GM23338 (cell line): ENCODE data around the gene FAAH. TPM values are rescaled to one million over a fixed set of nuclear protein-coding genes. Genes with fewer than 3 reads are reported as not detected.

ENCODE experiments used
- ATAC-seq: fragments of 200-7000 bp; cut with Tn5 transposase; 3 replicates; pipeline ENCODE4 v1.9.1; 2020
- DNase-seq: peaks from one replicate; pipeline ENCODE4 v3.0.0-alpha.2; 2015; ENCODE audit warnings: low spot score
- H2AFZ ChIP-seq: fragments of 200-600 bp; sonication (generic); 2 replicates; pipeline ENCODE4 v1.8.0; 2016; ENCODE audit warnings: antibody characterized with exemption, mild to moderate bottlenecking, moderate library complexity
- H3F3A ChIP-seq: fragments of 200-600 bp; sonication (generic); replicated peaks from 2 replicates; pipeline ENCODE4 v1.8.0; 2017; ENCODE audit warnings: antibody characterized with exemption, mixed run types, low read depth
- H3K27ac ChIP-seq: fragments of 200-600 bp; sonication (generic); 2 replicates; pipeline ENCODE4 v1.6.1; 2016; ENCODE audit warnings: low read depth
- H3K27me3 ChIP-seq: fragments of 200-600 bp; sonication (generic); 2 replicates; pipeline ENCODE4 v1.8.0; 2016; ENCODE audit warnings: mild to moderate bottlenecking, mixed run types, moderate library complexity; ENCODE audit not compliant: insufficient read depth
- H3K36me3 ChIP-seq: fragments of 200-600 bp; sonication (generic); 2 replicates; pipeline ENCODE4 v1.8.0; 2016; ENCODE audit warnings: mild to moderate bottlenecking; ENCODE audit not compliant: insufficient read depth
- H3K4me1 ChIP-seq: fragments of 200-600 bp; sonication (generic); 2 replicates; pipeline ENCODE4 v1.8.0; 2016; ENCODE audit warnings: mild to moderate bottlenecking, moderate library complexity; ENCODE audit not compliant: insufficient read depth
- H3K4me2 ChIP-seq: fragments of 200-600 bp; sonication (generic); 2 replicates; pipeline ENCODE4 v1.7.1; 2017; ENCODE audit warnings: mixed run types
- H3K4me3 ChIP-seq: fragments of 200-600 bp; sonication (generic); 2 replicates; pipeline ENCODE4 v1.6.1; 2016; ENCODE audit warnings: mixed run types
- H3K79me2 ChIP-seq: fragments of 200-600 bp; sonication (generic); replicated peaks from 2 replicates; pipeline ENCODE4 v1.8.0; 2017; ENCODE audit warnings: mild to moderate bottlenecking; ENCODE audit not compliant: insufficient read depth
- H3K9me2 ChIP-seq: fragments of 200-600 bp; sonication (generic); 2 replicates; pipeline ENCODE4 v1.8.0; 2017; ENCODE audit not compliant: insufficient read depth
- H4K20me1 ChIP-seq: fragments of 200-600 bp; sonication (generic); replicated peaks from 2 replicates; pipeline ENCODE4 v1.8.0; 2017; ENCODE audit warnings: mild to moderate bottlenecking; ENCODE audit not compliant: insufficient read depth
- H3K27ac Mint-ChIP-seq: 2 replicates; pipeline ENCODE4 v1.8.0; 2020; ENCODE audit warnings: inconsistent platforms, mild to moderate bottlenecking, moderate library complexity, mixed read lengths
- H3K27me3 Mint-ChIP-seq: 3 replicates; pipeline ENCODE4 v1.8.0; 2022; ENCODE audit warnings: low read depth, mild to moderate bottlenecking, moderate library complexity, mixed read lengths, inconsistent platforms; ENCODE audit not compliant: insufficient read depth, poor library complexity
- H3K36me3 Mint-ChIP-seq: 3 replicates; pipeline ENCODE4 v1.8.0; 2021; ENCODE audit warnings: low read depth, mild to moderate bottlenecking, inconsistent platforms, moderate library complexity, mixed read lengths
- H3K4me1 Mint-ChIP-seq: 3 replicates; pipeline ENCODE4 v1.8.0; 2020; ENCODE audit warnings: mild to moderate bottlenecking, inconsistent platforms, mixed read lengths
- H3K4me3 Mint-ChIP-seq: 3 replicates; pipeline ENCODE4 v1.8.0; 2021; ENCODE audit warnings: moderate library complexity, mild to moderate bottlenecking, inconsistent platforms, mixed read lengths
- H3K9me3 Mint-ChIP-seq: 3 replicates; pipeline ENCODE4 v1.8.0; 2020; ENCODE audit warnings: moderate library complexity, mild to moderate bottlenecking, inconsistent platforms, mixed read lengths
- EZH2phosphoT487 ChIP-seq: fragments of 200-600 bp; sonication (generic); IDR thresholded peaks from one replicate; pipeline ENCODE4 v1.8.1; 2018; ENCODE audit warnings: antibody characterized with exemption; ENCODE audit not compliant: unreplicated experiment
- NANOG ChIP-seq: IDR thresholded peaks from 2 replicates; pipeline ENCODE4 v1.6.1; 2016; ENCODE audit warnings: antibody characterized with exemption, borderline replicate concordance
- POLR2AphosphoS5 ChIP-seq: IDR thresholded peaks from 2 replicates; pipeline ENCODE4 v1.6.1; 2016; ENCODE audit warnings: antibody characterized with exemption, low read depth
- STAT1 ChIP-seq: IDR thresholded peaks from one replicate; pipeline ENCODE4 v1.6.1; 2016; ENCODE audit warnings: antibody characterized with exemption; ENCODE audit not compliant: unreplicated experiment
- ZNF331 ChIP-seq: fragments of 250-450 bp; sonication (Bioruptor Pico); IDR thresholded peaks from 2 replicates; pipeline ENCODE4 v1.5.0; 2020; ENCODE audit warnings: low read depth, mild to moderate bottlenecking, moderate library complexity
- ZNF462 ChIP-seq: fragments of 250-450 bp; sonication (Bioruptor Pico); IDR thresholded peaks from 2 replicates; pipeline ENCODE4 v1.5.0; 2020; ENCODE audit warnings: mild to moderate bottlenecking, moderate library complexity
- polyA plus RNA-seq: library from polyadenylated mRNA; unstranded; fragments of >200 nt; fragmentation: Nextera tagmentation; extraction: Ambion mirVana; gene quantifications from 2 replicates; pipeline ENCODE4 v1.2.1, GENCODE V29; 2016
- total RNA-seq: library from RNA; depleted of rRNA; stranded (reverse); fragments of >200 nt; shearing (Covaris generic); gene quantifications from 2 replicates; pipeline ENCODE4 v1.2.3, GENCODE V29; 2014

Gene FAAH
- total and polyA plus RNA-seq, 2 experiments from 2014 or later: 10.7 to 24.0 TPM

DNA sequence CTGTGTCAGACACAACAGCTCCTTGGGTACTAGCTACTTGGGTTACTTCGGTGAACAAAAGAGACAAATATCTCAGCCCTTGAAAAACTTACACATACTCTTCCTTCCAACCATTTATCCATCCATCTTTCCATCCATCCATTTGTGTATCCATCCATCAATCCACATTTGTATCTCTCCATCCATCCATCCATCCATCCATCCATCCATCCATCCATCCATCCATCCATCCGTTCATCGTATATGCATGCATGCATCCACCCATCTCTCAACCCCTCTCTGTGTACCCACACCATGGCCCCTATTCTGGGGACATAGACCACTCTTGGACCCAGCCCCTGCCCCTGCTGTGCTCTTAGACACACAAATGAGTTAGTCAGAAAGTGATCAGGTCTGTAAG is 40.2 kb downstream of the FAAH start (continued):
- TF ChIP-seq STAT1: no peak
- TF ChIP-seq NANOG: no peak
- TF ChIP-seq EZH2phosphoT487: no peak
- no peak for TF ChIP-seq ZNF331 (CRISPR knock-in tag)
- no peak for TF ChIP-seq ZNF462 (CRISPR knock-in tag)
- no peak for TF ChIP-seq POLR2AphosphoS5

- Histone ChIP-seq H3K4me2 (no peak overlapping the region), H3K27ac (no peak overlapping the region), H3K4me3 (no peak overlapping the region), H3K9me2 (no peaks in the 10 kb centered on the region), H3F3A (no peaks in the 10 kb centered on the region), H2AFZ (no peak overlapping the region), H3K36me3 (no peaks in the 10 kb centered on the region), H3K79me2 (no peaks in the 10 kb centered on the region), H3K4me1 (no peaks in the 10 kb centered on the region), H4K20me1 (no peaks in the 10 kb centered on the region), H3K27me3 (no peaks in the 10 kb centered on the region)
- Mint-ChIP-seq H3K27me3 (peaks cover 3% of the 10 kb centered on the region), H3K4me3 (no peak overlapping the region), H3K4me1 (peaks cover 5% of the 10 kb centered on the region), H3K9me3 (no peaks in the 10 kb centered on the region), H3K36me3 (no peaks in the 10 kb centered on the region), H3K27ac (no peak overlapping the region)
- no peak for DNase-seq
- TF ChIP-seq STAT1 (no peak), POLR2AphosphoS5 (no peak)
- no peak for ATAC-seq
Observed at GRCh38 chr1:46436844-46437243, 42.7 kb downstream of the FAAH start.
